T1000 (cell line): Measurements from ENCODE around the gene BRD4.

Experiments
- DNase-seq: peaks from one replicate; lab custom pipeline; 2025; ENCODE audit warnings: mixed read lengths; lab: John Stamatoyannopoulos, UW

BRD4 gene

DNA sequence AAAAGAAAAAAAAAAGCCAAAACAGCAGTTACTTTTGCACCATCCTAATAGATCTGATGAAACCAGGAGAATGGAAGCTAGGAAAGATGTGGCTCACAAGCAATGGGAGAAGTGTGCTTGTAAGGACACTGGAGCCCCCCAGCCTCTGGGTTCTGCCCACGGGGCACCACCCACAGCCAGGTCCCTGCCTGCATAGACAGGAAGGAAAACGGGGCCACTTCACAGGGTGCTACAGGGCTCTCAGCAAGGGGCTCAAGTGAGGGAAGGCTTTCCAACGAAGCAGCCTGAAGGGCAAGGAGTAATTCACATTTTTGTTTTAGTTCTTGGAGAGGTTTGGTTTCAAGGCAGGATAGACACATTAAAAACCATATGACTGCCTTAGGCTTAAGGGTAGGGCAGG lies 42.7 kb downstream of the BRD4 start:
- no peak for DNase-seq

- DNase-seq, result no peak
Measured at GRCh38 chr19:15288146-15288963, 44.0 kb downstream of the BRD4 start.

- no peak for DNase-seq
Measured at GRCh38 chr19:15287496-15287895, 44.8 kb downstream of the BRD4 start.

DNA sequence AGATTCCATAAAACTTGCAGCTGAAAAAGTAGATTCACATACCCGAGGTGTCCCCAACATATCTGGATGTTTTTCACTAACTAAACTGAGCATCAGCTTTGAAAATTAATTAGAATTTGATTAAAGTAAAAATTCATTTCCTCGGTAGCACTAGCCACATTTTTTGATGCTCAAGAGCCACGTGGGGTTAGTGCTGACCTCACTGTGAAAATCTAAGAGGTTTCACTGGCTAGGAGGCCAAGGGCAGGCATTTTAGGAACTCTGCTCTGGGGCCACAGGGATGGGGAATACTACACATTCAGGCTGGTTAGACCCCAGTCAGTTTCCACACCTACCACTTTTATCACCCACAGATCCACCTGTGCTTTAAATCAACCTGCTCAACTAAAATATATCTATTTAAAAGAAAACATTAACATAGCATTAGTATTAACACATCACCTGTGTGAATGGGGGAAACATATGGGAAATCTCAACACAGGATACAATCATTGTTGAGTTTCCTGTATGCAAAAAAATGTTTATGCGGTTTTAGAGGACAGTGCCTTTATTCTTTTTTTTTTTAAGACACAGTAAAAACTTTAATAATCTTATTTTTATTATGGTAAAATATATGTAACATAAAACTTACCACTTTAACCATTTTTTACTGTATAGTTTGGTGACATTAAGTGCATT lies 45.5 kb downstream of the BRD4 start:
- DNase-seq, result no peak

DNA sequence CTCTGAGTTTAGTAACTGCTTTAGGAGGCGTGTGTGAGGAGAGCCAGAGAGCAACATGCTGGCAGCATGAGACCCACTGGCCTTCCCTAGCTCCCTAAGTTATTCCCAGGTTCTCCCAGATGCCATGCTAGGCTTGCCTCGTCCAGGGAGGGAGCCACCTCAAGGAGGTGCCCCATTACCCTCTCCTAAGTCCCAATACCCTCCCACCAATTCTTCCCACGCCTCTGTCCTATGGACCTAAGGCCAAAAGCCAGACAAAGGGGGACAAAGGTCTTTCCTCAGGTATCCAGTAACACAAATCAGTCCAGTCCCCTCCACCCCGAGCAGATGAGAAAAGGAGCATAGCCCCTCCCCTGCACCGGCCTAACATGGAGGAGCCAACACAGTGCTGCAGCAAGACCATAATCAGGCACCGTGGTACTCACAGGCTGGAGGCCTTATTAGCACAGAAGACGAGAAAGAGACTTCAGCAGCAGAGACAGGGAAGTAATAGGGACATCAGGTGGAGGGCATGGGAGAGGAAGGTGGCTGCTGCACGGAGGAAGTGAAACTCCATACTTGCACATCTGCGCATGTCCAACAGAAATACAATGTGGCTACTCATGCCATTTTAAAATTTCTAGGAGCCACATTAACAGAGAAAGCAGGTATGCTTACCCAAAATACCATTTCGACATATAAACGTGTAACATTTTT lies 46.3 kb downstream of the BRD4 start:
- no peak for DNase-seq

- DNase-seq, result no peak
Measured at GRCh38 chr19:15284896-15285295, 47.4 kb downstream of the BRD4 start.

GRCh38 chr19:15284091-15284490 lies 48.2 kb downstream of the BRD4 start:
- no peak for DNase-seq

GRCh38 chr19:15283141-15283883 lies 49.0 kb downstream of the BRD4 start:
- no peak for DNase-seq

- no peak for DNase-seq
Measured at GRCh38 chr19:15282311-15282705, 50.0 kb downstream of the BRD4 start.

DNA sequence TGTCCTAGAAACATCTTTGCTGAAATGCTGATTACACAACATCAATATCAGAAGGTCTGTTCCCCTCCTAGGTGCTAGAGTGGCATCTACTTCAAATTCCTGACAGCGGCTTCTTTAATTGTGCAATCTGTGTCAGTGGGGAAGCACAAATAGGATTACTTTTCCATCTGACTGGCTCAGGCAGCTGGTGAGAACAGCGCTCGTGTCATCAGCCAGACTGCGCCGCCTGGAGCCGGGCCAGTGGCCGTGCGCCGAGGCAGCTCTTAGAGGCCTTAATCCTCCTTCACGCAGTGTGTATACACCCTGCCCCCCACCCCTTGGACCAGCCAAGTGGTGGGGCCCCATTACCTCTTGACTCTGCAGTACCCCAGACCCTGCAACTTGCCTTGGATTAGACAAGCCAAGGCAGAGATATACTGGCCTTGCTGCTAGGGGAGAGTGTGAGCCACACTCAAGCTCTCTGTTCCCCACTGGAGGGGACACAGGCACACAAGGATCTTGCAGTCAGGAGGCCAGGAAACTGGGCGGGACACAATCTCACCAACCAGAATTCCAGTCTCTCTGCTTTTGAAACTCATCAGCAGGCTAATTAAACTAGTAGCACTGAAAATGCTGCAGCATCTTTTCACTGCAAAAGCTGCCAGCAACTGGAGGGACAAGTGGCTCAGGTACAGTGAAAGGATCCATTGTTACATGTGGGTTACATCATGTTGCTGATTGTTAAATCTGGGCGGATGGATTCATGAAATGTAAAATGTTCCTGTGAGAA lies 51.2 kb downstream of the BRD4 start:
- no peak for DNase-seq

- DNase-seq, result no peak
Measured at GRCh38 chr19:15280048-15280725, 52.2 kb downstream of the BRD4 start.

DNA sequence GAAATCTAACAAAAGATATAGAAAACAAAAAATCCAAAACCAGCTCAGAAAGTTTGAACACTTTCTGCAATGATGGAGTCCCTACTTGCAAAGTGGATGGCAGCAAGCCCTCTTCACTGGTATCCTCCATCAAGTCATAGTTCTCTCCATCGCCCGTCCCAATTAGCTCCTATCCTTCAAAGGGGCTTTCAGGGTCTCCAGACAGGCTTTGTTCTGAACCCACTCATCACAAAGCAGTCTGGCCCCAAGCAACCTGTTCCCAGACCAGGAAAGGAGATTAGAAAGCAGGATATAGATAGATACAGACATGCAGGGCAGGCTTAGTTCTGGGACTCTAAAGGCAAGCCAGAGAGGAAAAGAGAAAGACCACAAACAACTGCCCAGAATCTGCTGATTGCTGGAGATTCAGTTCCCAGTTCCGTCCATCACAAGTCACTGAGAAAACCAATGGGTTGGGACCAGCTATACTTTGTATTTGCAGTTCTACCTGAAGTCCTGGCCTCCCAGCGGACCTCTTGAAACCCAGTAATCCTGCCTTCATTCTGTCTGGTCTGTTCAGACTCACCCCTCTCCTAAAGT lies 52.9 kb downstream of the BRD4 start:
- no peak for DNase-seq

DNA sequence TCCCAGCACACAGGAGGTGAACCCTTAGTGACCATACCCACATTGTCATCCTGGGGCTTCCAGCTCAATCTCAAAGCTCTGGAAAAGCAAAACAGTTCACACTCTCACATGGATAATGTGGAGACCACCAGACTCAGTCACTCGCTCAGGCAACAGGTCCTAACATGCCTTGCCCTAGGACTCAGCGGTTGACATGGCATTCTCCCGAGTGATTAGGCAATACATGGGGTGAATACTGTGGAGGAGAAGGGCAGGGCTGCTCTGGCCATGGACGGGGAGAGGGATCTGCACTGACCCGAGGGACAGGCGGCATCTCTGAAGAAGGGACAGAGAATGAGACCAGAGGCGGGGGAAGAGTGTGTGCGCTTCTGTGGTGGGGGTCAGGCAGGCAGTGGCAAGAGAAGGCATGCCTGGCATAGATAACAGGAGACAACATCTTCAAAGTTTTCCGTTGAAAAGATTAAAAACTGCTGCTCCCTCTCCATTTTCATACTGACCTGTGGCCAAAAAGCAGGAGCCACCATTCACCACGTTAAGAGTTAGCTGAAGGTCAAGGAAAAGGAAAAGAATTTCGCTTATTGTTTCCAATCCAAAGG lies 55.6 kb downstream of the BRD4 start:
- no peak for DNase-seq

GRCh38 chr19:15274477-15274876 lies 57.9 kb downstream of the BRD4 start:
- no peak for DNase-seq

GRCh38 chr19:15269806-15270205 lies 62.5 kb downstream of the BRD4 start:
- DNase-seq, result no peak

DNA sequence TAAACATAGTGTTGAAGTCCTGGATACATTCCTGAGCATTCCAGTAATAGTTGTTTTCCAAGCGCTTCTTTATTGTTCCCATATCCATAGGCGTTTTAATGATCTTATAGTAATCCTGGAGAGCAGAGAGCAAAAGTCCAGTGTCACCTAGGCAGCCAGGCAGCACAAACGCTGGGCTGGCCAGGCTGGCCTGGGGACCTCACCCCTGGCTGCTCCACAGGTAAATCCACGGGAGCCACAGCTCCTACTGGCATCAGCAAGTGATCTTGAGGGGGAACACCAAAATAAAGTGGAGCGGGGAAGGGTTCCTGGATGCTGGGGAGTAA lies 63.4 kb downstream of the BRD4 start:
- no peak for DNase-seq

GRCh38 chr19:15268192-15268927 lies 64.0 kb downstream of the BRD4 start:
- DNase-seq, result no peak

DNA sequence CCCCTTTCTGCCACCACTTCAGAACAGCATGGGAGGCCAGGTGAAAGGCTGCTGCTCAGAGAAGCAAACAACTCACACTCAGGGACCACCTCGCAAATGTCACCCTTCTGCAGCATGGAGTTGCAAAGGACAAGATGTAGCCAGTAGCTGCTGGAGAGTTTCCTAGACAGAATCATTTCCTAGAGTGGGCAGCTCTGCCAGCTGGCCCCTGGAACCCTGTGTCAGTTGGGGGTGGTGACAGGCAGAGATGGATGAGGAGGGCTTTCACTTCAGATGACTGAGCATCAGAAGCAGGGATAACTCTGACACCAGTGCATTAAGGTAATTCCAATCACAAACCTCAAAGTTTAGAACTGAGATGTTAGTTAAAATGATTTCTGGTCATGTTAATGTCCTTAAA lies 65.7 kb downstream of the BRD4 start:
- no peak for DNase-seq

DNA sequence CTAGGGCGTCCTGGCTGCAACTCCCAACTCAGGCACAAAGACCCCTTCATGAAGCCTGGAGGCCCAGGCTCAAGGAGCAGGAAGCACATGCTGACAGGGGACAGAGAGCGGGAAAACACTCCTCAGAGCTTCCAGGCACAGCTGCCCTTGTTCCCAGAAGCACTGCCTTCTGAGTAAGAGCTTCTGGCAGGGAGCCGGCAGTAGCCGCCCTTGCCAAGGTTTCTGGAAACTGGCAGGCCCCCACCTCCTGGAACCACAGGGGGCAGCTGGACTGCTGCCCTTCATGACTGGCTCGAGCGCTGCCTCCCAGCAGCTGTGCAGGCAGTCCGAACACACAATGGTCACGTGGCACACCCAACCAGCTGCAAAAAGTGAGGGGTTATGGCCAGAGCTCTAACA lies 66.5 kb downstream of the BRD4 start:
- peak; percentile 84 for DNase-seq
